Prostate gland (tissue), 2 donors: Measurements from ENCODE around the gene DNAJB7. TPM values are rescaled to one million over a fixed set of nuclear protein-coding genes. Genes with fewer than 3 reads are reported as not detected.
"Not testable (repeated sequence)": the region's sequence is repeated elsewhere in the genome, so short reads cannot be mapped to it uniquely, and the experiment has no call there.

Experiments
- DNase-seq: peaks from one replicate; pipeline ENCODE4 v3.0.0-alpha.2; 2019; ENCODE audit warnings: low spot score
- H3K27ac ChIP-seq, 2 donors: fragments of 200-600 bp; sonication (generic); 2 replicates each; pipeline ENCODE4 v1.5.1; 2017 to 2019
- H3K27me3 ChIP-seq: fragments of 200-600 bp; sonication (generic); replicated peaks from 2 replicates; pipeline ENCODE4 v1.5.1; 2019; ENCODE audit not compliant: insufficient read depth
- H3K36me3 ChIP-seq, 2 donors: fragments of 200-600 bp; sonication (generic); 1 replicate in 1 of 2; 2 replicates in 1 of 2; pipeline versions ENCODE4 v1.5.1 to v1.8.1; 2017 to 2019
- H3K4me1 ChIP-seq: fragments of 200-600 bp; sonication (generic); replicated peaks from 2 replicates; pipeline ENCODE4 v1.5.1; 2019
- H3K4me3 ChIP-seq, 2 donors: fragments of 200-600 bp; sonication (generic); 2 replicates each; pipeline ENCODE4 v1.5.1; 2017 to 2019
- H3K9me3 ChIP-seq: fragments of 200-600 bp; sonication (generic); 2 replicates; pipeline ENCODE4 v1.5.1; 2017
- POLR2A ChIP-seq: fragments of 450-650 bp; IDR thresholded peaks from one replicate; pipeline ENCODE4 v1.6.1; 2016; ENCODE audit warnings: antibody characterized with exemption, mild to moderate bottlenecking
- POLR2AphosphoS5 ChIP-seq: sonication (generic); formaldehyde crosslinking; IDR thresholded peaks from one replicate; pipeline ENCODE4 v1.6.1; 2017; ENCODE audit warnings: antibody characterized with exemption
- WGBS: methylation state at CpG from one replicate; pipeline ENCODE4 v1.1.5; 2018; 5-methylcytosine and 5-hydroxymethylcytosine counted together
- intact Hi-C: fragments of 100-400 bp; cut with DNase I; formaldehyde crosslinking; loops from one replicate; pipeline ENCODE4 v1.14.2; 2022
- total RNA-seq, 2 donors: library from RNA; depleted of rRNA; stranded (reverse); fragments of >200 nt; gene quantifications; one replicate each; pipeline ENCODE4 v1.1.0, GENCODE V29; 2016
- TF ChIP-seq, protein P1 (sequence below), 4 experiments: fragments of 200-600 bp in 2 of 4; fragments of 450-650 bp in 2 of 4; sonication (generic) in 2 of 4; IDR thresholded peaks; 1 replicate in 3 of 4; 2 replicates in 1 of 4; pipeline ENCODE4 v1.5.1; 2016 to 2019; ENCODE audit warnings: antibody characterized with exemption in 4 of 4, mild to moderate bottlenecking in 2 of 4, moderate library complexity in 2 of 4

DNAJB7 gene
- total RNA-seq, 2 donors from 2014 or later = 0.17 TPM; not detected in 1

DNA sequence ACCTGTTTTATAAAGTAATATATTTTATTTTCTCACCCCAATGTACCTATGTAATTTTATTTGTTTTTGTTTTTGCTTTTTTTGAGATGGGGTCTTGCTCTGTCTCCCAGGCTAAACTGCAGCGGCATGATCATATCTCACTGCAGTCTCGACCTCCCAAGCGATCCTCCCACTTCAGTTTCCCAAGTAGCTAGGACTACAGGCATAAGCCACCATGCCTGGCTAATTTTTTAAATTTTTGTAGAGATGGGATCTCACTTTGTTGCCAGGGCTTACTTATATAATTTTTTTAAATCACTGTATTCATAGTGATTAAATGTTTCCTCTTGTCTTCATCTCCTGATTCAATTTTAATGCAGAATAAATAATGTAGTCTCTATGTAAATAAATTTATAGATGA is 13.2 kb upstream of the DNAJB7 start:
- TF ChIP-seq POLR2A (no peak), POLR2AphosphoS5 (no peak)
- TF ChIP-seq, protein P1, sequence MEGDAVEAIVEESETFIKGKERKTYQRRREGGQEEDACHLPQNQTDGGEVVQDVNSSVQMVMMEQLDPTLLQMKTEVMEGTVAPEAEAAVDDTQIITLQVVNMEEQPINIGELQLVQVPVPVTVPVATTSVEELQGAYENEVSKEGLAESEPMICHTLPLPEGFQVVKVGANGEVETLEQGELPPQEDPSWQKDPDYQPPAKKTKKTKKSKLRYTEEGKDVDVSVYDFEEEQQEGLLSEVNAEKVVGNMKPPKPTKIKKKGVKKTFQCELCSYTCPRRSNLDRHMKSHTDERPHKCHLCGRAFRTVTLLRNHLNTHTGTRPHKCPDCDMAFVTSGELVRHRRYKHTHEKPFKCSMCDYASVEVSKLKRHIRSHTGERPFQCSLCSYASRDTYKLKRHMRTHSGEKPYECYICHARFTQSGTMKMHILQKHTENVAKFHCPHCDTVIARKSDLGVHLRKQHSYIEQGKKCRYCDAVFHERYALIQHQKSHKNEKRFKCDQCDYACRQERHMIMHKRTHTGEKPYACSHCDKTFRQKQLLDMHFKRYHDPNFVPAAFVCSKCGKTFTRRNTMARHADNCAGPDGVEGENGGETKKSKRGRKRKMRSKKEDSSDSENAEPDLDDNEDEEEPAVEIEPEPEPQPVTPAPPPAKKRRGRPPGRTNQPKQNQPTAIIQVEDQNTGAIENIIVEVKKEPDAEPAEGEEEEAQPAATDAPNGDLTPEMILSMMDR (IDR thresholded peaks at IDR 0.05) = no peak
- H3K36me3 ChIP-seq = no peaks in the 10 kb centered on the region

DNA sequence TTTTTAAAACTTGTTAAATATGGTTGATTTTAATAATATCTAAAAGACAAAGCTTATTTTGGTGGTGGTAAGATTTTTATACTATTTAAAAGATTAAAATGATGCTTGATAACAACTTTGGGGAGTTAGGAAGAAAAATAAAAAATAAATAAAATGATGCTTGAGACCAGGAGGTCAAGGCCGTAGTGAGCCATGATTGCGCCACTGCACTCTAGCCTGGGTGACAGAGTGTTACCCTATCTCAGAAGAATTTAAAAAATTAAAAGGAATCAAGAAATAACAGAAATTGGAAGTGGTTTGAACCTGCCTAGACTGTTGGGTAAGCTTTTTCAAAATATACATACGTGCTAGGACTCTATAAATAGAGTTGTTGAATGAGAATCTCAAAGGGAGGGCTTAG is 12.1 kb upstream of the DNAJB7 start:
- no peak overlapping the region for H3K4me3 ChIP-seq
- TF ChIP-seq POLR2A (no peak), POLR2AphosphoS5 (no peak)
- TF ChIP-seq, protein P1 (IDR thresholded peaks at IDR 0.05) = no peak
- no peaks in the 10 kb centered on the region for H3K36me3 ChIP-seq

More for the DNA sequence above, 13.2 kb upstream of the DNAJB7 start:
- DNase-seq = no peak
- H3K27me3 ChIP-seq = no peaks in the 10 kb centered on the region
- no peaks in the 10 kb centered on the region for H3K4me1 ChIP-seq
- H3K9me3 ChIP-seq = no peaks in the 10 kb centered on the region
- no peak overlapping the region for H3K4me3 ChIP-seq
- H3K27ac ChIP-seq = no peak overlapping the region
- WGBS = 85% methylated on average over 3 of the region's 3 CpGs
- intact Hi-C loops = no loop called here

DNA sequence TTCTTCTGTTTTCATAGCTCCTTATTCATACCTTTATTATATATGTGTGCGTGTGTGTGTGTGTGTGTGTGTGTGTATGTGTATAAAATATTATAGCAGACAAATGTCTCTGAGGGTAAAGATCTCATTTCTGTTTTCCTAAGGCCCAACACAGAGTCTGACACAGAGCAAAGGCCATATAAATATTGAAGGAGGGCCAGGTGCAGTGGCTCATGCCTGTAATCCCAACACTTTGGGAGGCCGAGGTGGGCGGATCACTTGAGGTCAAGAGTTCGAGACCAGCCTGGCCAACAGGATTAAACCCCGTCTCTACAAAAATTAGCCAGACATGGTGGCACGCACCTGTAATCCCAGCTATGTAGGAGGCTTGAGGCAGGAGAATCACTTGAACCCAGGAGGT is 6.5 kb upstream of the DNAJB7 start:
- H3K9me3 ChIP-seq, intact Hi-C loops, H3K27ac ChIP-seq, H3K4me3 ChIP-seq, H3K27me3 ChIP-seq, H3K4me1 ChIP-seq, H3K36me3 ChIP-seq, DNase-seq: not testable (repeated sequence)
- WGBS = 92% methylated on average over 6 of the region's 6 CpGs

More for the DNA sequence above, 12.1 kb upstream of the DNAJB7 start:
- Histone ChIP-seq H3K4me1 (no peaks in the 10 kb centered on the region), H3K27me3 (no peaks in the 10 kb centered on the region), H3K9me3 (no peaks in the 10 kb centered on the region), H3K27ac (no peak overlapping the region)
- 98% methylated on average over 3 of the region's 3 CpGs for WGBS
- no peak for DNase-seq
- intact Hi-C loops = no loop called here

DNA sequence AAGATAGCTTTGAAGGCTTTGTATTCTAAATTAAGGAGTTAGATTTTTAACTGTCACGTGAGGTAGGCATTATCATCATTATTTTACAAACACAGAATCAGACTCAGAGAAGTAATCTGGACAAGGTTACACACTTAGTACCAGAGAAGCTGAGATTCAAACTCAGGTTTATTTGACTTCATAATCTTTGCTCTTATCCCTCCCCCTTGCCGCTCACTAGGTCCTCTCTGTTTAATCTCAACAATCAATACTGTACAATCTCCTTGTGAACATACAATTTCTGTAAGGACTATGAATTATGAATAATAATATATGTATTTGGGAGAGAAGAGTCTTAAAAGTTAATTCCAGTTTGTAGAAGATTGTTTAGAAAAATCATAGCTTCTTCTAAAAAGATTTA is 5.2 kb upstream of the DNAJB7 start:
- no peaks in the 10 kb centered on the region for H3K9me3 ChIP-seq
- no peak overlapping the region for H3K4me3 ChIP-seq
- intact Hi-C loops = no loop called here
- no peaks in the 10 kb centered on the region for H3K36me3 ChIP-seq
- H3K4me1 ChIP-seq = no peaks in the 10 kb centered on the region
- DNase-seq = no peak
- H3K27ac ChIP-seq = no peak overlapping the region
- WGBS = 89% methylated on average over 2 of the region's 2 CpGs
- TF ChIP-seq POLR2A = no peak
- TF ChIP-seq, protein P1 (IDR thresholded peaks at IDR 0.05) = no peak
- no peak for TF ChIP-seq POLR2AphosphoS5
- no peaks in the 10 kb centered on the region for H3K27me3 ChIP-seq

DNA sequence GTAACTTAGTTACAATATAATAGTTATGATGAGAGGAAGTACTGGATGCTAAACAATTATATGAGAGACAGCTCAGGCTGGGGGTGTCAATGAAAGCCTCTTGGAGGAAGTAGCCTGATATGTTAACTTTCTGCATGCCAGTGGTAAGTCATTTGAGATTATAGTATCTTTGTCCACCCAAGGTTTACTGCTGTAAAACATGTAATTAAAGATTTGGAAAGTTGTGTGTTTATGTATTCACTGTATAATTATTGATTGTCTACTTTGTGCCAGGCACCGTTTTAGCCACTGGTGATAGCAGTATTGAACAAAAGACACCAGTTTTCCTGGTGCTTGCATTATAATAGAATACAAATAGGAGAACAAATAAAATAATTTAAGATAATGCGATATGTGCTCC is 624 bp upstream of the DNAJB7 start:
- no peak overlapping the region for H3K4me3 ChIP-seq
- H3K9me3 ChIP-seq = no peaks in the 10 kb centered on the region
- H3K27me3 ChIP-seq = no peaks in the 10 kb centered on the region
- DNase-seq = no peak
- H3K36me3 ChIP-seq = no peaks in the 10 kb centered on the region
- intact Hi-C loops = no loop called here
- no peak overlapping the region for H3K27ac ChIP-seq
- TF ChIP-seq, protein P1 (IDR thresholded peaks at IDR 0.05) = no peak
- TF ChIP-seq POLR2AphosphoS5 = no peak
- no peak for TF ChIP-seq POLR2A
- WGBS = 88% methylated on average over 2 of the region's 2 CpGs
- H3K4me1 ChIP-seq = peaks cover 3% of the 10 kb centered on the region
